Mucosa of descending colon (tissue), 3 donors: Measurements from ENCODE around the gene RNF187. TPM values are rescaled to one million over a fixed set of nuclear protein-coding genes. Genes with fewer than 3 reads are reported as not detected.
"Not testable (repeated sequence)": the region's sequence is repeated elsewhere in the genome, so short reads cannot be mapped to it uniquely, and the experiment has no call there.

Experiments
- ATAC-seq: fragments of 200-7000 bp; cut with Tn5 transposase; one replicate; pipeline ENCODE4 v1.9.1; 2020; ENCODE audit warnings: mild to moderate bottlenecking, moderate library complexity
- DNase-seq, 3 donors: peaks; one replicate each; pipeline ENCODE4 v3.0.0-alpha.2; 2020
- H3K36me3 ChIP-seq: fragments of 200-600 bp; one replicate; pipeline ENCODE4 v1.8.0; 2021; ENCODE audit warnings: low read depth, mild to moderate bottlenecking
- H3K4me1 ChIP-seq: fragments of 200-600 bp; one replicate; pipeline ENCODE4 v1.8.0; 2021; ENCODE audit warnings: low read depth, mild to moderate bottlenecking
- H3K4me3 ChIP-seq: fragments of 200-600 bp; one replicate; pipeline ENCODE4 v1.8.0; 2021; ENCODE audit warnings: mild to moderate bottlenecking
- H3K9me3 ChIP-seq: fragments of 200-600 bp; one replicate; pipeline ENCODE4 v1.8.0; 2021; ENCODE audit warnings: mild to moderate bottlenecking
- CTCF ChIP-seq: fragments of 200-600 bp; IDR thresholded peaks from one replicate; pipeline ENCODE4 v1.8.0; 2022; ENCODE audit warnings: antibody characterized with exemption, mild to moderate bottlenecking
- intact Hi-C, 2 donors: fragments of 100-400 bp; cut with DNase I in 1 of 2; cut with micrococcal nuclease in 1 of 2; formaldehyde crosslinking; loops; one replicate each; pipeline versions ENCODE4 v1.11.0 to v1.11.1; 2022; cut with DNase I, micrococcal nuclease
- total RNA-seq, 3 donors: library from RNA; stranded (reverse); fragmentation: NEBNext Ultra II Directional in 2 of 3; extraction: Animal tissue kit (Norgen Biotek cat#: 25700) in 2 of 3; gene quantifications; one replicate each; pipeline versions ENCODE4 v1.2.1 to v1.2.4, GENCODE V29; 2021 to 2023
- donor health status: DM: no; HTN: no; CAD: no; lungs with moderate emphysema.
- donor health status: DM: no; HTN: no; CAD: no.
- donor health status: DM: no; HTN: yes; CAD: no.

RNF187 gene
- total RNA-seq, 3 donors from 2014 or later, result 67.7 to 84.0 (median 68.4) TPM

- no peak overlapping the region for H3K4me3 ChIP-seq
- intact Hi-C loops, result no loop called here
- DNase-seq (peak; percentile 79 to 83 (median 79)), ATAC-seq (peak; percentile 98)
- no peaks in the 10 kb centered on the region for H3K9me3 ChIP-seq
- H3K4me1 ChIP-seq, result peaks cover 7% of the 10 kb centered on the region
- no peaks in the 10 kb centered on the region for H3K36me3 ChIP-seq
- peak; percentile 90 for TF ChIP-seq CTCF
These were observed 14.0 kb downstream of the RNF187 start for GRCh38 chr1:228500901-228501871.

- no peaks in the 10 kb centered on the region for H3K36me3 ChIP-seq
- H3K4me3 ChIP-seq, result no peak overlapping the region
- H3K4me1 ChIP-seq, result peaks cover 7% of the 10 kb centered on the region
- H3K9me3 ChIP-seq, result no peaks in the 10 kb centered on the region
- DNase-seq (no peak), ATAC-seq (no peak)
- intact Hi-C loops, result no loop called here
- no peak for TF ChIP-seq CTCF
These were observed 15.3 kb downstream of the RNF187 start for GRCh38 chr1:228502522-228502921.

GRCh38 chr1:228505944-228506343 lies 18.8 kb downstream of the RNF187 start:
- DNase-seq, ATAC-seq, H3K9me3 ChIP-seq, intact Hi-C loops, H3K4me1 ChIP-seq, H3K36me3 ChIP-seq, H3K4me3 ChIP-seq: not testable (repeated sequence)

- ATAC-seq (no peak), DNase-seq (no peak)
- no peaks in the 10 kb centered on the region for H3K9me3 ChIP-seq
- no peaks in the 10 kb centered on the region for H3K36me3 ChIP-seq
- no peaks in the 10 kb centered on the region for H3K4me1 ChIP-seq
- TF ChIP-seq CTCF, result no peak
- no peak overlapping the region for H3K4me3 ChIP-seq
- intact Hi-C loops, result no loop called here
These were observed 20.9 kb downstream of the RNF187 start for GRCh38 chr1:228507961-228508652.

- no peaks in the 10 kb centered on the region for H3K9me3 ChIP-seq
- H3K4me1 ChIP-seq, result no peaks in the 10 kb centered on the region
- no peak for ATAC-seq
- no peak overlapping the region for H3K4me3 ChIP-seq
- H3K36me3 ChIP-seq, result no peaks in the 10 kb centered on the region
- TF ChIP-seq CTCF, result no peak
- no peak for DNase-seq
- intact Hi-C loops, result no loop called here
These were observed 21.7 kb downstream of the RNF187 start for GRCh38 chr1:228508840-228509415.
